Suppressor macrophage treated with lipopolysaccharide for 1 hour (primary cell): ENCODE results near the gene IFIT1.
A peak's percentile ranks its signal among the peaks of the same experiment; 100 is the strongest.
"Not testable (repeated sequence)": the region's sequence is repeated elsewhere in the genome, so short reads cannot be mapped to it uniquely, and the experiment has no call there.

ENCODE experiments used
- DNase-seq, 3 donors: peaks; one replicate each; pipeline ENCODE4 v3.0.0-alpha.2; 2020 to 2022

IFIT1 gene

DNA sequence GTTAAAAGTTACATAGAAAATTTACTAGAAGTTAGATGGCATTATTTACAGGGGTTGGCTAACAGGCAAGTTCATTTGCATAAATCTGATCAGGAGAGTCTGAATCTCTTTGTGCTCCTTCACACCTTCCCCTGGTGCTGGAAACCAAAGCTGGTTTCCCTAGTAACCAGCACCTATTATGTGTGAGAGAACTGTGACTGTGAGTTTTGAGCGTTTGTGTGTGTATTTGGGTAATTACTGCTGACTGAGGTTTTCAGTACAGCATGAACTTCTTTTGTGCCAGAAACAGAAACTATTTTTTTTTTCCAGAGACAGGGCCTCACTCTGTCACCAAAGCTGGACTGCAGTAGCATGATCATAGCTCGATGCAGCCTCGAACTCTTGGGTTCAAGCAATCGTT is 24.9 kb upstream of the IFIT1 start:
- no peak for DNase-seq

DNA sequence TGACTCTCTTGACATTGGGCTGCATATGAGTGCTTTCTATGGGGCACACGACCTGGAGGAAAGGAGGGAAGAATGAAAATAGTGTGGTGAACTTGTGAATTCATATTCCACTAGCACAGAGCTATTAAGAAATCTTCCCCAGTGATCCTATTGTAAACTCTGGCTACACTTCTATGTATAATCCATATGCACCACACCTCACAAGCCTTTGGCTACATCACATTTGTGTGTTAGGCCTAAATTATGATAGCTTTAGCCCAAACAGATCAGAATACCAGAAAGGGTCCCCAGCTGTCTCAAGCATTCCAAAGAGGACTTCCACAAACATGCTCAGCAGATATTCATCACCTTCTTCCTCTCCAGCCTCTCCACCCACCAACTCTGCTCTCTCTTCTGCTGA is 24.3 kb upstream of the IFIT1 start:
- DNase-seq, result no peak

DNA sequence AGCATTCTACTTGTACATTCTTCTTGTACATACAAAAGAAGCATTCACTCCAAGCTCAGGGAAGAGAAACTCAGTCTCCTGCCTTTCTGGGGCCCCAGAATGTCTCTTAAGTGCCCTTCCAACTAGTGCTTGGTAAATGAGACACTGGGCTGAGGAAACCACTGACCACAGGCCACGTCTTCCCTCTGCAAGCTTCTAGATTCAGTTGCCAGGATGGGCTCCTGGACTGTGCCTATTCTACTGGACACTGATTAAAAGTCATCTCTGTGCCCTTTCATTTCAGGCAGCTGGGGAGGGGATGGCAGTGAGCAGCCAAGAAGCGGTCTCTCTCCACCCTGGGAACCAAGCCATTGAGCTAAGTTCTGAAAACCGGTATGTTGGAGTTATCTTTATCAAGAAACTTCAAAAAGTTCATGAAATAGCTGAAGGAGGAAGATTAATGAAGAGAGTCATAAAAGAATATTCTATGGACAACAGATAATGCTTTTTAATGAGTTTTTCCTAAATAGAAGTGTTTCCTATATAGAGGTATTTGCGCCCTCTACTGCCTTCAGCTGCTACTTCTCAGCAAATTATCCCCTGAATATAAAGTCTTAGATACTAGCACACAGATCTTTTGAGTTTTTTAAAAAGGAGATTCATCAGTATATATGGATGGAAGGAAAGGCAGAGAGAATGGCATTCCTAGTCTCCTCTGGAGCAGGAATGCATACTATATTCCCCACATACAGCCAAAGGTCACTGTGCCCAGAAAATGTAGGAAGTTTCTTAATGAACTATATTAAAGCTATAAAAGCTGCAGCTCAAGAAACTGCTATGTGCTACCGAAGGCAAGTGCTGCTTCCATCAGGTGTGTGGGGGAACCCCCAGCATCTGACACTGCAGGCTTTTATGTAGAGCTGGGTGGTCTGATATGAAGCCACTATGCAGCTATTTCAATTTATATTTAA is 23.0 kb upstream of the IFIT1 start:
- DNase-seq, result peak in 2 of 3 donors; percentile 50 to 56

DNA sequence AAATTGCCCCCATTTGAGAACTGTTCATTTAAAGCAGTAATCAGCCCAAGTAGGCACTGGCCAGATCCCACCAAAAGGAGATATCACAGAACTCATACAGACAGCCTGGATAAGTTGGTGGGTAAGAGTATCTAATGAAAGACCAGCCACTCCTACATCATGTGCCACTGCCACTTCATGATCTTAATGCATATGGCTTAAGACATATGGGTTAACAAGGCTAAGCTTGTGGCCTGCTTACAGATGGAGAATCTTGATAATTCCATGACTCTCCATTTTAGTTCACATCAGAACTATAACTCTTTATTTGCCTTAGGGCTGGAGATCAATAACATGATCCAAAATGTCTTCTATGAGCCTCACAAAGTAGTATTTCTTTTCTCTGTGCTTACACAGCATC is 21.3 kb upstream of the IFIT1 start:
- no peak for DNase-seq

DNA sequence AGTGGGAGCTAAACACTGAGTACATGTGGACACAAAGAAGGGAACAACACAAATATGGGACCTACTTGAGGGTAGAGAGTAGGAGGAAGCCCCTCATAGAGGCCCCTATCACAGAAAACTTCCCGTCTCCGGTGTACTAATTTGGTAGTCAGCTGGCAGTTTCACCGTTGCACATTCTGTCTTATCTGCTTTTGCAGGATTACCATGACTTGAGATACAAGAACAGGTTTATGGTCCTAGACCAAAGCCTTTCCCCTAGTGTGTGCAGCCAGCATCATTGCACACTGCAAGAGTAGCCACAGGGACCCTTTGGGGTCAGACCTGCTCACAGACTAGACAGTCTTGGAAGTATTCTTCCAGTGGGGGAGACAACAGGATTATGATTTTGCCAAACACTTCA is 20.4 kb upstream of the IFIT1 start:
- no peak for DNase-seq

DNA sequence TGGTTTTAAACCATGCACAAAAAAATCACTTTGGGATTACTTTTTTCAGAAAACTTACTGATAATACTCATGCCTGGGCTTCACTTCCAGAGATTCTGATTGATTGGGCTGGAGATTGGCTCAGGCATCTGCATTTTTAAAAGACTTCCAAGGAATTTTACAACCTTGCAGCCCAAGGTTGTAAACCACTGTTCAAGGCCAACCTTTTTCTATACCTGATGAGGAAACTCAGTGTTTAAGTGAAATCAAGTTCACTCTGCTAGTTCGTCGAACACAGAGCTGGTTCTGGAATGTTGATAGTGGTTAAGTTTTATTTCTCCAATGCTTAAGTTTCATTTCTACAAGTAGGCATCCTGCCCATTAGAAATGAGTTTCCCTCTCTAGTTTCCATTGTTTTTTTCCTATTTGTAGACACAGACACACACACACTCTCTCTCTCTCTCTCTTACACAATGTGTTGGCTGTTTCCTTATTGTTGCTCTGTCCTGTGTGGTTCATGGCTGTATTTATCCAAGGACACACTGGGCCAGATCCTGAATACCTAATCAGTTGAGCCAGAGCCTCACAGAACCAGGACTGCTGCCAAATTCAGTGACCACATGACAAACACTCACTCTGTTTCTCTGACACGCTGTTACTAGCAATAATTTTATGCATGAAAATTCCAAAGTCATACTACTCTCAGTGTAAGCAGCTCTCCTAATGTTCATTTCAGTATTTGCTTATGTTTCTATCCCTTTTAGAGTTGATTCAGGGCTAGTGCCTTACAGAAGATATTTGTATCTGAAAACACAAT is 18.3 kb upstream of the IFIT1 start:
- peak; percentile 72 to 91 (median 77) for DNase-seq

DNA sequence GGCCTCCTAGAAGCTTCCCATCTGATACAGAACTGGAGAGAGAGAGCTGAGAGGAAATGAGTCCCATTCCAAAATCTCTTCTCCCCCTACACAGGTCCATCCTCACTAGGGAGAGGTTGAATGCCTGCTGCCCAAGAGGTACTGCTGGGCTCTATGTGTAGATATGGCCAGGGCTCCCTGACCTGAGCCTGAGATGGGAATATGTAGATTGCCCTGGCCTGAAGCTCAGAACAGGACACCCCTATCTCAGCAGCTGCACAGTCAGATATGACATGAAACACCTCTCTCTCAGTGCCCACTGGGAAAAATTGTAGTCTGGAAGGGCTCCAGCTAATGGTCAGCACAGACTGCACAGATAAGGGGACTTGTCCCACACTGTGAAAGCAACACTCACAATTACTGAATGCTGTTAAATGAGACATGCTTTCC is 17.7 kb upstream of the IFIT1 start:
- DNase-seq, result no peak

DNA sequence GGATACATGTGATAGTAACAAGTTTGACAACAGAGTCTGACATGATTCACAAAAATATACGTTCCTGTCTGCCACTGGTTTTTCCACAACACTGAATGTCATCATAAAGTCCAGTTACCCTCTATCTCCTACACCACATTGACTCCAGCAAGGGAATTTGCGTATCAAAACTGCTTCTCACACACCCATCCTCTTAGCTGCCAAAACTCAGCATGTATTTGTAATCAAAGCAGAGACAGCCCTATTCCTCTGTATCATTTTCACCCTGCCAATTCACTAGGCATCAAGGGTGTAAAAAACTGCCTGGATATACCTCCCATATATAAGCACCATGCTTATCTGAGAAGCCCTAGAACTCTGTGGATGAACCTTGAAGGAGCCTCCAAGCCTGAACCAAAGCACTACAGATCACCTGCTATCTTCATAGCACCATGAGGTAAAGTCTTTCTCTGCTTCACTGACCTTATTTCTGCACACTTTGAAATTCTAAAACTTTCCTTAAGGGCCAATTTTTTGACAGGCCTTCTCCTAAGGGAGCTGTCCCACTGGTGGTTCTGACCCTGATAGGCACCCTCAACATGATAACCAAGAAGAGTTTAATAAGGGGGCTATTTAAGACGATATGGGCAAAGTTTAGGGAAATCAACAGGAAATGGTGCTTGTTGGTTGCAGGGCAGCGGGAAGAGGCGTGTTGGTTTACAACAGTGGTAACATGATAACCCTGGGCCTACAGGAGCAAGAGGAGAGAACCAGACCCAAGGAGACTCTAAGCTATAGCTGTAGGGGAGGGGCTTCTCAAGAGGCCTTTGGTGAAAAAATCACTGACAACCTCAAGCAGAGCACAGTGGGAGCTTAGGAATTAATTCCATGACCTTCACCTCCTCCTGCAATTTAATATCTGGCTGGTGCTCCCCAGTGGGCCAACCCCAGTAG is 14.5 kb upstream of the IFIT1 start, which contains the start of gene IFIT1B:
Gene IFIT1B, plus strand, starts transcription at position 352 of the 933 bp plus-strand sequence. Its CDS starts 80 bp downstream, at position 432.
- DNase-seq, result no peak

DNA sequence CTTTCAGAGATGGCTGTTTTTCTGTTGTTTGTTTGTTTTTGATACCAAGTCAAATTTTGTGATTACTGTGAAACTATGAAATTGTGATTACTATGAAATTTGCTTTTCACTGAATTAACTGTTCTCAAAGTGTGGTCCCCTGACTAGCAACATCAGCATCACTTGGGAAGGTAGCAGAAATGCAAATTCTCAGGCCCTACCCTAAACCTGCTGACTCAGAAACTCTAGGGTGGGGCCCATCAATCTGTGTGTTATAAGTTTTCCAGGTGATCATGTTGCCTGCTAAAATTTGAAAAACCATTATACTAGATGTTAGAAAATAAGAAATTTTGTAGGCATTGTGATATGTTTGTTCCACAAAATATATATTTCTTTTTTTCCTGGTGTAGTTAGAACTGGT is 13.3 kb upstream of the IFIT1 start:
- DNase-seq, result no peak

DNA sequence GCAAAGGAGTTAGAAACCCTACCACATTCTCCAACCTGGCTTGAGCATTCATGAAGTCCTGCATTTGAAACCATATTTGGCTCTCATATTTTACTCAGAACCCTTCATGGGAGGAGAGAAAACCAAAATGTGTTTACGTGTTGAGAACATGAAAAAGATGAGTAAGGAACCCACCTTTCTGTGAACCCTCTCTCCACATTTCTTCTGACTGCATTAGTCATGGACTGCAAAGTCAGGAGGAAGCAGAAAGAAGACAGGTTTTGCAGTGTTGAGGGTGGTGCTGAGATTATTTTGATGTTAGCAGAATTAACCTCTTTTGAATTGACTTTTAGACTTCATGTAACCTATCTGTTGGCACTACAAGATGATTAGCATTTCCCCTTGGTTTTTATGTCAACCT is 9.7 kb upstream of the IFIT1 start:
- DNase-seq, result no peak

DNA sequence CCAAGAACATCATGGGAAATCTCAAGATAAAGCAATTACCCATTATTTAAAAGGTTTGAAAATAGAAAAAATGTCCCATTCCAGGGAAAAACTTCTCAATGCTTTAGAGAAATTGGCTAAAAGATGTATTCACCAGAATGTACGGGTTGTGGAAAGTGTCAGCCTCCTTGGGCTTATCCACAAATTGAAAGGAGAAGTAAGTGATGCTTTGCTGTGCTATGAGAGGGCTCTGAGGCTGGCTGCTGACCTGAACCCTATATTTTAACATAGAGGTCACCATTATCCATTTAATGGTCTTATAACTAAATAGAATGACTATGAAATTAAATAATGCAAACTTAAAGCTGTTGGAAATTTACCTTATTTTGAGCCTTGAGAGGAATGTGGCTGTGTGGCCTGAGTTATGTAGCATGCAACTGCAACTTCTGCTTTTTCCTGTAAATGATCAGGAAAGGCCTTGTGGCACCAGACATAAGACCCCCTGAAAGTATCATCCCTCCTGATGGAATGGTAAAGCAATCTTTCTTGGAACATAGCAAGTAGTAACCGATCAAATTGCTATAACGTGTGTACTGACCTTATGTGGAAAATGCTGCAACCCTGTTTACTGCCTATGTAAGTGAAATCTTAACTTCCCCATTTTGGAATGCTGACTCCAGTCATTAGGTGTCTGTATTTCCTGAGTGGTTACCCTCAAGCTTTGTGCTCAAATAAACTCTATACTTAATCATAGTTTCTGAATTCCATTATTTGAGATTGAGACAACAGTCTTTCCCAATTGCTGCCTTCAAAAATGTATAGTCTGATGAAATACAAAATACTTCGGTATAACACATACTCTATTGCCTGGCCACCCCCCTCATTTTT is 7.7 kb upstream of the IFIT1 start:
- peak; percentile 72 to 88 (median 85) for DNase-seq

DNA sequence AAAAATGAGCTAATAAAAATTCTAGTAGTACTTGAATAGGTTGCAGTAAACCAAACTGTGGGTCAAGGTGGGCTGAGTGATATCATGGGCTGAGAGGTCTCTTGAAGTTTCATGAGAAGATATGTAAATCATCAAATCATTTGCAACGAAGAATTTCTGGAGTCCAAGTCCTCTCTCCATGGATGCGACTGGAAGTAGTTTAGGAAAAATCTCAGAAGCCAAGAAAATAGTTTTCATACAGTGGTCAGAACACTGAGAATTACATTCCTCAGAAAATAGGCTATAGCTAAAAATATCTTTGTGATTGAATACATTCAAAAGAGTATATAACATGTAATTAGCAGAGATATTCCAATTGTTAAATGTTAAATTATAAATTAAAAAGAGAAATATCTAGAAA is 3.6 kb upstream of the IFIT1 start:
- DNase-seq, result no peak

DNA sequence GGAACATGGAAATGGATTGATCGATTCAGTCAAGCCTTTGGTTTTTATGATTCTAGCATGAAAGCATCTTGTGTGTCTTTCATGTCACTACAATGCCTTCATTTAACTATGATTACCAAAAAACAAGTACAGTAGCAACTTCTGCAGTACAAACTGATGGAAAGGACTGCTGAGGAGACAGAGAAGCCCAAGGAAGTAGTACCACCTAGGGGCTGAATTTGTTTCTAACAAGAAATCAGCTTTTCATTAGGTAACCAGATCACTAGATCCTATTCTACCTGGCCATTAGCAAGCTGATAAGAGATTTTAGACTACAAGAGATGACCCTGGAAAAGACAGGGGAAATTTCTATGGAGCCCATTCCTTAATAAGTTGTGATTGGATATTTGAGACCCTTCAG is 3.2 kb upstream of the IFIT1 start:
- DNase-seq, result peak in 1 of 3 donors; percentile 40

DNA sequence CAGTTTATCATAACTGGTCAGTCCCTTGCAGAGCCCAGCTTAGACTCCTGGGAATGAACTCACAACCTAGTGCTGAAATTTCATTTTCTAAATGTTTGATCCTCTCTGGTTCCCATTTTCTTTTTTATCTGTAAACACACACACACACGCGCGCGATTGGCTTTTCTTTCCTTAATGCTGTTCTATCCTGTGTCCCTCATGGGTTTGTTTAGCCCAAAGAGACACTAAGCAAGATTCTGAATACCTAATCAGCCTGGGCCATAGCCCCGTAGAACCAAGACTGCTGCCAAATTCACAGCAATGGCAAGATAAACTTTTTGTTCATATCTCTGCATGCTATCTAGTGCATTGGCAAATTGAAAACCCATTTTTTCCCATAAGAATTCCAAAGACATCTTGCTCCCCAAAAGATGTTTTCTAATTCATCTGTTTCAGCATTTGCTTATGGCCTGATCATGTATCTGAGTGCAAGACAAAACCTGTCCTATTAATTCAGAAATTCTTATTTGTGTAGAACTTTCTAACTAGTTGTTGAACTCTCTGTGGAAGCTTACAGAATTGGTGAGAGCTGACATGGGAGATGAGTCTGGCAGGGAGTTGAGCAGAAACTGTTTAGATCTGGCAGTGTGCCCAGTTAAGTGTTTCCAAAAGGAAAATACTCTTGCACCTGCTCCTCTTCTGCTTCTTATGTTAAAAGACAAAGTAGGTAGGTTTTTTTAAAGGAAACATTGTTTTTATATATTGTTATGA is 1.8 kb upstream of the IFIT1 start:
- no peak for DNase-seq

DNA sequence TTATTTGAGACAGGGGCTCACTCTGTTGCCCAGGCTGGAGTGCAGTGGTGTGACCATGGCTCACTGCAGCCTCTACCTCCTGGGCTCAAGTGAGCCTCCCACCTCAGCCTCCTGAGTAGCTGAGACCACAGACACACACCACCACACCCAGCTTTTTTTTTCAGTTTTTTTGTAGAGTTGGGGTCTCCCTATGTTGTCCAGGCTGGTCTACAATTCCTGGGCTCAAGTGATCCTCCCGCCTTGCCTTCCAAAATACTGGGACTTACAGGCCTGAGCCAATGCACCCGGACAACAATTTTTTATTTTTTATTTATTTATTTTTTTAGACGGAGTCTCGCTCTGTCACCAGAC is 1.2 kb upstream of the IFIT1 start:
- DNase-seq, result not testable (repeated sequence)

DNA sequence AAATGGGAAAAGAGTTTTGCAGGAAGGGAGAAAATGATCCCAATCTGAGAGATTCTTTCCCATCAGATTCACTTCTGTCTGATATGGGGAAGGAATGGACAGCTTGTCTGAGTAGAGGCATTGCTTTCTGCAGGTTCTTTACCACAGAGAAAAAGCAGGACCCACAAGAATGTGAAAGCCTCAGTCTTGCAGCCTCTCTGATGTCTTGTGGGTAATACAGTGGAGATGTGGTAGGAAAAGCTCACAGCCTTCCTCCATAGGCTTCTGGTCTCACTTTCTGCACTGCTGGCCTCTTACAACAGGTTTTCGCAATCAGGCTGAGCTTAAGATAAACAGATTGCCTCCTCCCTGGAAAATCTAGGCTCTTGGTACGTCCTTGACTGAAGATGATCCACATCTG is 551 bp downstream of the IFIT1 start:
- peak in 1 of 3 donors; percentile 38 for DNase-seq

DNA sequence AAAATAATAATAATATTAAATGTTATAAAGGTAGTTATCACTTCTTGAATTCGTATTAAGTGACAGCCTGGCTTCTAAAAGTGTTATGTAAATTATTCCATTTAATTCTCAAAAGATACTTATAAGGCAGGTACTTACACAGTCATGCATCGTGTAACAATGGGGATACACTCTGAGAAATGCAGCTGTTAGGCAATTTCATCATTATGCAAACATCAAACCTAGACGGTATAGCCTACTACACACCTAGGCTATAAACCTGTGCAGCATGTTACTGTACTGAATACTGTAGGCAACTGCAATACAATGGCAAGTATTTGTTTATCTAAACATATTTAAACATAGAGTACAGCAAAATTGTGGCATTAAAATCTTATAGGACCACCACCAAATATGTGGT is 1.5 kb downstream of the IFIT1 start:
- no peak for DNase-seq

DNA sequence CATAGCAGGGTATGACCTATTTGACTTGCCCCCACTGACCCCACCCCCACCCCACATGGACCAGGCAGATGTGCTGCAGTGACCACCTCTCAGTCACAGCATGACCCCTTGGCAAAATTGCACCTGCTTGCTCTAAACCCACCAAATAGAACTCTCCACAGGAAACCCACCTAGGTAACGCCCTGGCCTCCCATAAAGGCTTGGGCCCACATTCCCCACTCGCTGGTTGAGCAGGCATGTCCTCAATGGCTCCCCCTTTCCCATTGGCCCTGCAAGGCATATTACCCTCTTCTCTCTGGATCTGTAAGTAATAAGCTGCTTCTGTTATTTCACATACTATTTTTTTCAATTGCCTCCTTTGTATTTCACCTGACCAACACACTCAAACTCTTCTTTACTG is 2.7 kb downstream of the IFIT1 start:
- DNase-seq, result no peak

DNA sequence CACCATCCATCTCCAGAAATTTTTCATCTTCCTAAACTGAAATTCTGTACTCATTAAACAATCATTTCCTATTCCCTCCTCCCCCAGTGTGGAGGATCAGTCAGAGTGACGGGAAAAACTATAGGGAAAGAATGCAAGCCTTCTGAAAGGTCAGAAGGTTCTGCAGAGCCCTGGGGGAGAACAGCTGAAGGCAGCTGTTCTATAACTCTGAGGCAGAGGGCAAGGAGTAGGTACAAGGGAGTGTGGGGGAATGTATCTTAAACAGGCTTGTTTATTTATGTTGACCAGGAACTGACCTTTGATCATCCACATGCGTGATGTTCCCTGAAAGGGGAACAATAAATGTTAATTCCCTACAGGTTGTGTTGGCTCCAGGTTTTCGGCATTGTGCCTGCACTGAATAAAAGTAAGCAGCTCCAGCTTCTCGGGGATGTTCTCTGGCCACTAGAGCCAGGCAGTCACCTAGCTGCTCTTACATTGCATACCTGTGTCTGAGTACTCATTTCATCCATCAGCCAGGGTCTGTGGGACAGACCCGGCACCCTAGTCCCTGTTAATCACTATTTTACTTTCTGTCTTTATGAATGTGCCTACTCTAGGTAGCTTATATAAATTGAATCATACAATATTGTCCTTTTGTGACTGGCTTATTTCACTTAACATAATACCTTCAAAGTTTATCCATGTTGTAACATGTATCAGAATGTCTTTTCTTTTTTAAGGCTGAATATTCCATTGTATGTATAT is 5.8 kb downstream of the IFIT1 start:
- no peak for DNase-seq

DNA sequence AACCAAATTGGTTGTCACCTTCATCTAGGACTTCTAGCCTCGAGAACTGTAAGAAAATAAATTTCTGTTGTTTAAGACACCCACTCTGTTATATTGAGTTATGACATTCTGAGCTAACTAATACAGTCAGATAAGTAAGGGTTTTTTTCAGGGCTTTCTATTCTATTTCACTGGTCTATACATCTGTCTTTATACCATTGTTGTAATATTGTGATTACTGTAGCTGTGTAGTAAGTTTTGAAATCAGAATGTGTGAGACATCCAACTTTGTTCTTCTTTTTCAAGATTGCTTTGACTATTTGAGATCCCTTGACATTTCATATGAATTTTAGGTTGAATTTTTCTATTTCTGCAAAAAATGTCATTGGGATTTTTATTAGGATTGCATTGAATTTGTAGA is 7.5 kb downstream of the IFIT1 start:
- DNase-seq, result peak; percentile 47 to 89 (median 48)
